Neural progenitor cell (in vitro differentiated cells): ENCODE results near the gene CTRB1.

Source experiments
- CTCF ChIP-seq: fragments of 200-600 bp; sonication (generic); IDR thresholded peaks from 2 replicates; pipeline ENCODE4 v1.5.1; 2017; ENCODE audit warnings: antibody characterized with exemption, mild to moderate bottlenecking
- EZH2 ChIP-seq: fragments of 200-600 bp; sonication (generic); IDR thresholded peaks from 2 replicates; pipeline ENCODE4 v1.6.1; 2017; ENCODE audit warnings: antibody characterized with exemption, mild to moderate bottlenecking, moderate library complexity

- TF ChIP-seq CTCF (no peak), EZH2 (no peak)
Observed at GRCh38 chr16:75249441-75249840, 30.7 kb downstream of the CTRB1 start.
